SHP77 treated with DMSO at 0.1 percent for 48 hours (cell line): Measurements from ENCODE around the gene PODNL1.

Experiments used
- DNase-seq: peaks from one replicate; lab custom pipeline; 2025; lab: John Stamatoyannopoulos, UW

The PODNL1 gene

DNA sequence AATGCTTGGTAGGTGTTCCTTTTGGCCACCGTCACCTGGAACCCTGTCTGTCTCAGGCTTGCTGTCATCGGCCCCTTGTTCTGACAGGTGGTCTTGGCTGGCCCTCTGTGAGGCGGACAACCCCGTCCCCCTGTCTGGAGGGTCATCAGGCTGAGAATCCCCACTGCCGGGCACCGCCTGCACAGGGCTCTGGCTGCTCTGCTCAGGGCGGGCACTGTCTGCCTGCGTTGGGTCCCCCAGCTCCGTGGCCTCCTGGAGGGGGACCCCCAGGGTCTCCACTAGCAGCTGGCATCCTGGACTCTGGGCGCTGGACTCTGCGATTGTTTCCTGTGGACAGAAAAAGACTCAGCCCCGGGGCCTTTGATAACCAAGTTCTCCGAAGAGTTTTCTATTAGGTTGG, 48.1 kb downstream of the PODNL1 start:
- no peak for DNase-seq

DNA sequence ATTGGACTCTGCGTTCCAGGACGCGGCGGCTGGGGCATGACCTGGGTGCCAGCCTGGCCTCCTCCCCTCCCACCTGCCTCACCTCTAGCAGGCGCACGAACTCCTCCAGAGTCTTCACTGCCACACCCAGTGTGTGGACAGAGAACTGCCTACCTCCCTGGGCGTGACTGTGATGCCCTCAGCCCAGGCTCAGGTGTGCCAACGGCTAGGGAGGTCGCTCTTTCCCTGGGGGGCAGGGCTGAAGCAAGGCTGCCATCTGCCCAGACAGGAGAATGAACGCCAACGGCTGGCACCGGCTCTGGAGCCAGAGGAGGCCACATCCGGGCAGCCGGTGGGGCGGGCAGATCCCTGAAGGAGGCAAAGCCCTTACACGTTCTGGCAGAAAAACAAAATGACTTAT, 49.9 kb downstream of the PODNL1 start:
- no peak for DNase-seq

DNA sequence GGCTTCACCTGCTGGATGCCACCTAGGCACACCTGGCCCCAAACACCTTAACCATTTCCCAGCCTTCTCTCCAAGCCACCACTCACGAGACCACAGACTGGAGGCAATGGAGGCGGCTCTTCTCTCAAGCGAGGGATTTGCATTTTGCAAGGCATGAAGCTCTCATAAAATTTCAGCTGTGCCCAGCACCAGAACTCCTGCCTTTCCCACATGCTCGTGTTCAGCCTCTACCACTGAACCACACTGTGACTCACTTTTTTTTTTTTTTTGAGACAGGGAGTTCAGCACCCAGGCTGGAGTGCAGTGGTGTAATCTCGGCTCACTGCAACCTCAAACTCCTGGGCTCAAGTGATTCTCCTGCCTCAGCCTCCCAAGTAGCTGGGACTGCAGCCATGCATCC, 50.7 kb downstream of the PODNL1 start:
- DNase-seq: no peak

DNA sequence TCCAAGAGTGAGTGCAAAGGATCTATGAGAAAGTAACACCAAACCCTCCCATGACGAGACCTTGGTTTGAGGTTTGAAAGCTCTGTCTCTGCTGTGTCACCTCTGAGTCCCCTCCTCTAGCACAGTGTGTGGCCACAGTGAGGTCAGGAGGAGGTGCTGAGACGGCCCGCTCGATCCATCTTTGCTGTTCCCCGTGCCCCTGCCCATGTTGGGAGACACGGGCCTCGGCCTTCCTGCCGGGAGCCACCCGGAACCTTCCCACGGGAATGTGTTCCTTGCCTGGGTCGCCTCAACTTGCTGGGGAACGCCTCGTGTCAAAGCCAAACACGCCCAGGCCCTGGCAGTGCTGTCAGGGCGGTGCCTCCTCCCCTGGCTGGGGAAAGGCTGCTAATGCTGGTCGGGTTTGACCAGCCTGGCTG, 51.2 kb downstream of the PODNL1 start:
- DNase-seq: no peak

DNA sequence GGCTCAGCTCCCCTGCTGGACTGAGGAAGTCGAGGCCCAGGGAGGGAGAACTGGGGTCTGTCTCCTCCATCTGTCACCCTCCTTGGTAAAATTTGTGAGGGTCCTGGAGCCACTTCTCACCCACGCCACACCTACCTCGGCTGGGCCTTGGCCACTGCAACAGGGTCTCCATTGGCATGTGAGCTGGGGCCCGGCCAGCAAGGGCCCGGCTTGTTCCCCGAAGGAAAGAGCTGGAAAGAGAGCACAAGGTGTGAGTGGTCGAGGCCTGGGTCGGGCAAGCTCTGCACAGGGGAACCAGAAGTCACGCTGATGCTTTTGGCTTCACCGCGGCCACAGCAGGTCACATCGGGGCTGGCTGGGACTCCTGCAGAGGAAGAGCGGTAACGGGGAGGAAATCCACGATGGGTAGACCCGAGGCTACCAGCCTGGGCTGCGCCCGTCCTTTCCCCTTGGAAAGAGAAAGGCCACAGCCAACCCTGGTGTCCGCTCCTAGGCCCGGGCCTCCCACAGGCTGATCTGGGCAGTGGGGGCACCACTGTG, 52.3 kb downstream of the PODNL1 start:
- DNase-seq: no peak

DNA sequence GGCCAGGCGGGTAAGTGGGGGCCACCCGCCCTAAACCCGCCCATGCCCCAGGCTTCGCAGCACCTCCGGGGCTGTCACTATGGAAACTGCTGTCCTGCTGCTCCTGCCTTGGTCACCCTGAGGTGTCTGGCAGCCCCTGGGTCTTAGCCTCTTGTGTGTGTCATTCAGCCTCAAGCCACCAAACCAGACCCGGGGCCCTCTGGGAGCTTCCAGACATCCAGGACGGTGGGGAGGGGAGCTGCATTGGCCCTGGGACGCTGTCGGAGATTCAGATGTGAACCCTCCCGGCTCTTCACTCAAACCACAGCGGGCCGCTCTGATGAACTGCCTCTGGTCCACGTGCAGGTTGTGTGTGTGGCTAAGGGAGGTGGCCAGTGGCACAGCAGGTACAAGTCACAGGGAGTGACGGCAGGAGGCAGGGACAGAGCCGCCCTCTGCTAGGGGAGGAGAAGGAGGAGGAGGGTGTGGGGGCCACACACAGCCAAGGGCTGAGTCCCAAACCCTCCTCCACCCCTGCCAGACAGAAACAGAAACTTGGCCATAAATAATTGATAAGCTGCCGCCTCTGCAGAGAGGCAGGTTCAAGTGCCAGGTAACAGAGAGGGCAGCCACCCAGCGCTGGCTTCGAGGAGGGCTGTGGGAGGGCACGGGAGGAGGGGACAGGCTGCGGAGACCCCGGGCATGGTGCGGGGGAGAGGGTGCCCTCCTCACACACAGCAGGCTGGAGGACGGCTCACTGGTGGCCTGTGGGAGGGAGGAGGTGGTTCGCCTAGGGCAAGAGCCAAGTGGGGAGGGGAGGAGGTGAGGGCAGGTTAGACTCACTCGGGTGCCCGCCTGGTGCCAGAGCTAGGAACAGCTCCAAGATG, 53.3 kb downstream of the PODNL1 start:
- no peak for DNase-seq

DNA sequence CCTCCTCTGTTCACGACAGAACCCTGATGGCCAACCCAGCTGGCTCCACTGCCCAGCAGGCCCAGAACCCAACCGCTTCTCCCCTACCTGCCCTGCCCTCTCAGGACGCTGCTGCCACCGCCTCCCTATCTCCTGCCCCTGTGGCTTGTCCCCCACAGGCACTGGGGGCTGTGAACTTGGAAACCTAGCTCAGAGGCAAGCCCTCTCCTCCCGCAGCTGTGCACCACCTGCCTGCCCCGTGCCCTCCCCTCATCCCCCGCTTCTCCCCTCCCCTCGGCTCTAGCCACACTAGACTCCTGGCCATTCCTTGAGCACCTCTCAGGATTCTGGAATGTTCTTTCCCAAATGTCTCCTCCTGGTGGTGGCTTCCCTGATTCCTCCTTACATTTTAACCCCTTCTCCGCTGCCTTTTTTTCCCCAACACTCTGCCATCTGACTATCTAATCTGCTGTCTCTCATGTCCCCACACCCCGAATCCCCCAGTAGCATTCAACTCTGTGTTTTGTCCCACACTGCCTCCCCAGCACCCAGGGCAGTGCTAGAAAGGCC, 54.6 kb downstream of the PODNL1 start:
- DNase-seq: no peak

DNA sequence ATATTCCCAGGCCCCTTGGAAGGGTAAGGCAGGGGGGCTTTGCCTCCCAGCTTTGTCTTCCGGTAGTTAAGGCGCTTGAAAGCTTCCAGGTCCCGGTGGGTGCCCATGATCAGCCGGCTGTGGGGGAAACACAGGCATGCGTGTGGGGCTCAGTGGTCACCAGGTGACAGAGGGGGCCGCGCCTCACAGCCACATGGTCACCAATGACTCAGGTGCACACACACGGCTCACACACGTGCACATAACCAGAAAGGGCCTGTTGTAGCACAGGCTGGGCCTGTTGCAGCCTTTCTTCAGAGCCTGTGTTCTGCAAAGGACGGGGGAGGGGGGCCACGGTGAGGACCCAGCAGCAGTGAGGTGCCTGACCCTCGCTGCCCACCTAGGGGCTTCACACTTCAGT, 55.4 kb downstream of the PODNL1 start:
- no peak for DNase-seq

DNA sequence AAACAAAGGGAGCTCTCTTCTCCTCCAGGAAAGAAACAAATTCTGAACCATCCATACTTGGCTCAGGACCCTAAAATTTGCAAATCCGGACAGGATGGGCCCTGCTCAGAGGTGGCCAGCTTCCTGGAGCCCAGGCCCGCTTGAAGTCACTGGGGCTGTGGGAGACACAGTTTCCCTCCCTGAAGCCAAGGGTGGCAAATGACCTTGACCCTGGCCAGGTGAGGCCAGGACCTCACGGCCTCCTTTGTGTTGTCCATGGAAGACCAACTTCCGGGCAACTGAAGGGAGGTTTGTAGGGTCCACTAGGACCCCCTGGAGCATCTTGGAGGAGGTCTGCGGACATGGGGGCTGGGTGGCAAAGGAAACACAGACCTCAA, 55.8 kb downstream of the PODNL1 start:
- DNase-seq: no peak

DNA sequence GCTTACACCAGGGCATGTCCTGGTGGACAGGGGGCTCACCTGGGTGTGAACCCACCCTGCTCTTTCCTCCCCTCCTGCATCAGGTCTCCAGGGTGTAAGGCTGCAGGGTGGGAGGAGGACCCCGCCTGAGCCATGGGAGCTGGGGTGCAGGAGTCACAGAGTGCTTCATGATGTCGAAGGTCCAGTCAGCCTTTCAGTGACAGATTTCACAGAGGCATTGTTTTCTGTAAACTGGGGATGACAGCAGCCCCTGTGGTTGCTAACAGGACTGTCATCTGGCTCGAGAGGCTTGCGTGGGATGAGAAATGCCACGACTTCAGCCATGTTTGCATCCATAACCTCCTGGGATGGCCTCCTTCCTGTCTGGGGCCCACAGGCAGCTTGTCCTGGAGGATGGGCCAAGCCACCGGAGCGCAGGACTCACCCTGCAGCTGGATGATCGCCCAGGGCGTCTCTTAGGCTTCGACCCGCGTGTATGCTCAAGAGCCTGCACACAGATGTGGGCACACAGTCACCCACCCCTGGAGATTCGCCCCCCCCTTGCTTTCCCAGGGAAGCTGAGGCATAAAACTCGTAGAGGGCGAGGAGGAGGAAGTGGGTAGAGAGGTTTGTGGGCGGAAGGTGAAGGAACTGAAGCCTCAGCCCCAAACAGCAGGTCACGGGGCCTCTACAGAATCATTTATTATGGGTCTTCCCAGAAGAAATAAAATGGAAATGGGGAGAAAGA, 56.4 kb downstream of the PODNL1 start:
- DNase-seq: no peak

DNA sequence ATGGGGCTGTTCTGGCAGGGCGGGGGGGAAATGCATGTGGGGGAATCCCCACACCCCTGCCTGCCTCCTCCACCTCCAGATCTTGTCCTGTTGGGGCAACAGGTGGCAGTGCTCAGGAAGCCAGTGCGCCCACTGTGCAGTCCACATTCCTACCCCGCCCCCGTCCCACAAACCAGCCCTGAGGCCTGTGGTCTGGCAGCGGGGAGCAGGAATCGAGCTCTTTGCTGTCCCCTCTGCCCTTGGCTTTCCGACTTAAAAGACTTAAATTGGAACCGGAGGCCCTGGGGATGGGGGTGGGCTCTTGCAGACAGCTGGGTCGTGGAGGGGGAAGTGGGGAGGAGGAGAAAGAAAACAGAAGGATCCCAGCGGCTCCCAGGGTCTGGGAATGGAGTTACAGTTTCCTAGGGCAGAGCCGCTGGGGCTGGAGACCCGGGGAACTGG, 56.9 kb downstream of the PODNL1 start:
- DNase-seq: no peak
